ENCODE measurements around the gene TOMM20L.
A peak's percentile ranks its signal among the peaks of the same experiment; 100 is the strongest.
"Not testable (repeated sequence)": the region's sequence is repeated elsewhere in the genome, so short reads cannot be mapped to it uniquely, and the experiment has no call there.

Gene TOMM20L

GRCh38 chr14:58395812-58396788, at the start of gene TOMM20L:
TOMM20L (plus strand) TSS chr14:58395930; CDS start chr14:58395958, 28 bp downstream.
- FAIRE-seq (peak; percentile 68), DNase-seq (ENCODE audit: low spot score) (peak; percentile 96)

- DNase-seq (ENCODE audit: low spot score) = no peak
- peak; percentile 30 for FAIRE-seq
Observed at GRCh38 chr14:58353516-58354299, 42.0 kb upstream of the TOMM20L start.

GRCh38 chr14:58354808-58355207, 40.9 kb upstream of the TOMM20L start:
- no peak for FAIRE-seq
- DNase-seq (ENCODE audit: low spot score) = no peak

GRCh38 chr14:58356268-58356667, 39.5 kb upstream of the TOMM20L start:
- DNase-seq (ENCODE audit: low spot score) (no peak), FAIRE-seq (no peak)

GRCh38 chr14:58362272-58362671, 33.5 kb upstream of the TOMM20L start:
- not testable (repeated sequence) for FAIRE-seq

GRCh38 chr14:58362798-58363412, 32.8 kb upstream of the TOMM20L start:
- DNase-seq (ENCODE audit: low spot score) (peak; percentile 39), FAIRE-seq (peak; percentile 82)

More at GRCh38 chr14:58362272-58362671, 33.5 kb upstream of the TOMM20L start:
- DNase-seq (ENCODE audit: low spot score) = not testable (repeated sequence)

GRCh38 chr14:58364316-58364715, 31.4 kb upstream of the TOMM20L start:
- DNase-seq (ENCODE audit: low spot score) = no peak
- FAIRE-seq = no peak

GRCh38 chr14:58367296-58367695, 28.4 kb upstream of the TOMM20L start:
- FAIRE-seq = no peak

GRCh38 chr14:58368956-58369355, 26.8 kb upstream of the TOMM20L start:
- FAIRE-seq = no peak
- DNase-seq (ENCODE audit: low spot score) = no peak

More at GRCh38 chr14:58367296-58367695, 28.4 kb upstream of the TOMM20L start:
- no peak for DNase-seq (ENCODE audit: low spot score)

GRCh38 chr14:58376791-58377190, 18.9 kb upstream of the TOMM20L start:
- no peak for FAIRE-seq

GRCh38 chr14:58390830-58391229, 4.9 kb upstream of the TOMM20L start:
- DNase-seq (ENCODE audit: low spot score) (no peak), FAIRE-seq (peak; percentile 20)

More at GRCh38 chr14:58376791-58377190, 18.9 kb upstream of the TOMM20L start:
- DNase-seq (ENCODE audit: low spot score) = no peak

- no peak for FAIRE-seq
- DNase-seq (ENCODE audit: low spot score) = no peak
Observed at GRCh38 chr14:58395562-58395811, 243 bp upstream of the TOMM20L start.

- peak; percentile 27 for FAIRE-seq
- no peak for DNase-seq (ENCODE audit: low spot score)
Observed at GRCh38 chr14:58397156-58397555, 1.4 kb downstream of the TOMM20L start.

GRCh38 chr14:58398495-58398894, 2.8 kb downstream of the TOMM20L start:
- FAIRE-seq = no peak
- no peak for DNase-seq (ENCODE audit: low spot score)

- FAIRE-seq (no peak), DNase-seq (ENCODE audit: low spot score) (no peak)
Observed at GRCh38 chr14:58398895-58399294, 3.2 kb downstream of the TOMM20L start.

- peak; percentile 43 for DNase-seq (ENCODE audit: low spot score)
- FAIRE-seq = peak; percentile 50
Observed at GRCh38 chr14:58401587-58401986, 5.9 kb downstream of the TOMM20L start.

- DNase-seq (ENCODE audit: low spot score) (no peak), FAIRE-seq (no peak)
Observed at GRCh38 chr14:58408681-58409215, 13.0 kb downstream of the TOMM20L start.

GRCh38 chr14:58414845-58415244, 19.1 kb downstream of the TOMM20L start:
- no peak for DNase-seq (ENCODE audit: low spot score)
- FAIRE-seq = peak; percentile 82

GRCh38 chr14:58415636-58416547, 20.2 kb downstream of the TOMM20L start:
- DNase-seq (ENCODE audit: low spot score) (no peak), FAIRE-seq (no peak)

GRCh38 chr14:58416934-58417333, 21.2 kb downstream of the TOMM20L start:
- not testable (repeated sequence) for FAIRE-seq; DNase-seq (ENCODE audit: low spot score)
